RPMI7951 (cell line): ENCODE measurements around the gene GAST. TPM values are rescaled to one million over a fixed set of nuclear protein-coding genes. Genes with fewer than 3 reads are reported as not detected.

Source experiments
- DNase-seq: peaks from one replicate; pipeline ENCODE4 v3.0.0-alpha.2; 2012; ENCODE audit warnings: low read depth
- total RNA-seq: library from RNA; depleted of rRNA; stranded (reverse); fragments of >200 nt; shearing (Covaris generic); gene quantifications from 2 replicates; pipeline ENCODE4 v1.2.3, GENCODE V29; 2014

Gene GAST
- total RNA-seq, 1 experiment from 2014 or later: not detected

GRCh38 chr17:41707803-41708669 lies 4.1 kb upstream of the GAST start:
- DNase-seq: no peak

GRCh38 chr17:41710472-41711090 lies 1.6 kb upstream of the GAST start:
- DNase-seq: peak; percentile 79

- peak; percentile 61 for DNase-seq
Measured at GRCh38 chr17:41717408-41718286, 5.5 kb downstream of the GAST start.

GRCh38 chr17:41718287-41718645 lies 6.1 kb downstream of the GAST start:
- no peak for DNase-seq

DNA sequence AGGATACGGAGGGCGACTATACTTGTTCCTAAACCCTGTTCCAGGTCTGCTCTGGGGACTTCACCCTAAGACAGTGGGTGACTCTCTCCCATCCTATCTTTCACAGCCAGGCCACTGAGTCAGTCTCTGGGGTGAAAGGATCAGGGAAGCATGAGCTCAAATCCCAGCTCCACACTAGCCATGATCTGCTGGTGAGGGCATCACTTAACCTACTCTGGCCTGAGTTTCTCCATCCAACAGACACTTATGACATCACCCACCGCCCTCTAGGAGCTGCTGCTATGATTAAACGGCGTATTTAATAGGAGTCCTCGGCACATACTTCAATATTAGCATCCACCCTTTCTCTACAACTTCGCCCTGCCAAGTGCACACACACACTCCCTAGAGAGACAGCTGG lies 10.1 kb downstream of the GAST start:
- DNase-seq: no peak

DNA sequence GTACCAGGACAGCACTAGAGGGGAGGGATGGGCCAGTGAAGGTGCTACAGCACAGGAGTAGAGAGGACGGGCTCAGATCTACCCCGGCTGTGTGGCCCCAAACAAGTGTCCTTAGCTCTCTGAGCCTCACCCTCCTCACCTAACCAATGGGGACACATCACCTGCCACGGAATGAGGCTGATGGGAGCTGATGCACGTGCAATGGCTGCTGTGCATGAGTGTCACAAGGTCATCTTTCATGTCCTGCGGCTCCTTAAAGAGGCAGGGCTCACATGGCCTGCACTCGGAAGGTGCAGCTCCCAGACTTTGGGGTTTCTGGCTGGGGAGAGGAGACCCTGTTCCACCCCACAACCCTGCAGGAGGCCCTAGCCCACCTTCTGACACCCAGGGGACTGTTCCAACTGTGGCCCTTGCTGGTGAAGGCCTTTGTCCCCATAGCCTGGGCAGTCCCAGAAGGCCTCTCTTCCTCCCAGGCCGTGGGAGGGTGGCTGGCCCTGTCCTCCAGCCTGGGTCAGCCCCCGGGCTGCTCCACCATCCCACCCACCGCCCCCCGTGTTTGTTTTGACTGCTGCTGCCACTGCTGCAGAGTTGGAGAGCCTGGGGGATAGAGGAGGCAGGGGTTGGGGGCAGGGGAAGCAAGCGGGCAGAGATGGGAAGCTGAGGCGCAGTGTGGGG lies 11.8 kb downstream of the GAST start:
- no peak for DNase-seq

DNA sequence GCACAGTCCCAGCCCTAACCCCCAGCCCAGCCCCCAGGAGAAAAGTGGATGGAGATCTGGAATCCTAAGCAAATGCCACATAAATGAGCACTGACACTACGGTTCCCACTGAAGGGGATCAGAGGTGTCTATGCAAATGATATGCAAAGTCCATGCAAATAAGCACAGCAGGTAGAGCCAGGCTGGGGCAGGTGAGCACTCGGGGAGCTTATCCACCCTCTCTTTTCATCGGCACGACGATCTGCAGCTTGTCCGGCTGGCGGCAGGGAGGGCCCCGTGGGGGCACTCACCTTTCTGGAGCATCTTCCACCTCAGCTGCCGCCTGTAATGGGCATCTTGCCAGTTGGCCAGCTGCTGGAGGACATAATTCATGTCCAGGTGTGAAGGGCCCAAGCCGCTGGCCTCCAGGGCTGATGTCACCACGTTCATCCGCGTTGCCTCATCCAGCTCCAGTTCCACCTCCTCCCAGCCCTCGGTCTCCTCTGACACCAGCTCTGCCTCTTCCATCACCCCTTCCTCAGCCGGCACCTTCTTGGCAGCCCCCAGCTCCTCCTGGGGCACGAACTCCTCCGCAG lies 12.4 kb downstream of the GAST start:
- DNase-seq: no peak

DNA sequence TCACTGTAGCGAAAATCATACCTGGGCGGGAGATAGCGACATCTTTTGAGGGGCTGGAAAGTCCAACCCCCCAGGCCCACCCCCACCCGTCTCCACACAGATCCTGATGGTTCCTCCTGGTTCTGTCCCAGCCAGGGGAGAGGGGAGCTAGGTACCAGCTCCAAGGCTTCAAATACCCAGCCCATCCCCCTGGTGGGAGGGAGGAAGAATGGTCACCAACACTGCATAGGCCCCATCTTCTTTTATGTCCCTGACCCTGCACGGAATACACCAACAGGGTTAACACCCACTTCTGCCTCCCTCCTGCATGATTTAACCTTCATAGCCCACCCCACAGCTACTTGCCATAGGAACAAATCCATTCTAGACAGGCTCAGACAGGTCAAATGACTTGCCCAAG lies 13.0 kb downstream of the GAST start:
- DNase-seq: no peak

- DNase-seq: no peak
Measured at GRCh38 chr17:41728056-41728455, 15.9 kb downstream of the GAST start.

DNA sequence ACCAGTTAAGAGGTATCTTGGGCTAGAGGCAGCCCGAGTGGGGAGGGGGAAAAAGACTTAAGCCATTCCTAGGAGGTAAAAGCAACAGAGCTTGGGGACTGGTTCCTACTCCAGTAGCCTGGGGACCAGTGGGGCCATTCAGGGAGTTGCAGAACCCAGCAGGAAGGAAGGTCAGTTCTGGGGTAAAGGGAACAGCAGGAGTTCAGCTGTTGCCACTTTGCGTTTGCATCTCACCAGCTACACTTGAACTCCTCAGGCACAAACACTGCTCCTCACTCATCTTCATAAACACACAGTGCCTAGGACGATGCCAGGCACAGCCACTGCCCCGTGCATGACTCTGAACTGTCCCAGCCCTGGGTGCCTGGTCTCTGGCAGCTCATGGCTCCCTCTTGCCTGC lies 18.3 kb downstream of the GAST start:
- DNase-seq: no peak

- DNase-seq: no peak
Measured at GRCh38 chr17:41731836-41732235, 19.7 kb downstream of the GAST start.

GRCh38 chr17:41733348-41734138 lies 21.4 kb downstream of the GAST start:
- no peak for DNase-seq

- no peak for DNase-seq
Measured at GRCh38 chr17:41734139-41734948, 22.2 kb downstream of the GAST start, which contains the start of gene HAP1. Gene HAP1 (minus strand): TSS chr17:41734643. CDS start chr17:41734634, 9 bp downstream.

GRCh38 chr17:41734949-41735313 lies 22.8 kb downstream of the GAST start:
- DNase-seq: no peak

DNA sequence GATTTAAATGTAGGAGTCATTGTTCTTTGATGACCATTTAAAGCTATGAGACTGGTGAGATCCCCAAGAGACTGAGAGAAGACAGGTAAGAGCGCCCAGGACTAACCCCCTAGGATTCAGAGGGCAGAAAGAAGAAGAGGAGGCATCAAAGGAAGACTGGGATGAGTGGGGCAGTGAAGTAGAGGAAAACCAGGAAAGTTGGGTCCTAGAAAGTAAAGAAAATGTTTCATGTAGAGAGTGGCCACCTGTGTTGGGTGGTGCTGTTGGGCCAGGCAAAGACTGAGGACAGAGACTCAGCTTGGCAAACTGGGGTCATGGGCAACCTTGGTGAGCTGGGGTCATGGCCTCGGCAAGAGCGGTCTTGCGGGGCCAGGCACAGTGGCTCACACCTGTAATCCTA lies 23.6 kb downstream of the GAST start:
- DNase-seq: no peak

GRCh38 chr17:41736983-41737679 lies 25.0 kb downstream of the GAST start:
- peak; percentile 28 for DNase-seq

DNA sequence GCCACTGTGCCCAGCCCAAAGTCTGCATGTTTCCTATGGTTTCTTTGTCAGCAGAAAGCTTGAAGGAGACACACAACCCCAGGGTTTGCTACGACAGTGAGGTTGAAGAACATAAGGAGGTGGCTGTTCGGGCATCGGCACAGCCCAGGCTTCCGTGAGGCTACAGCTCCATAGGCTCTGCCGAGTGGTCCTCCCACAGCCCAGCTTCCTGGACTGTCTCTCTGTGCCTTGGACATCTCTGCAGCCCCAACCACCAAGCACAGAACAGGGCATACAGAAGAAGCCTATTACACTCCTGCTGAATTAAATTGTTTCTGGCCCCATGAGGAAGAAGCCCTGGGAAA lies 25.5 kb downstream of the GAST start:
- peak; percentile 60 for DNase-seq

DNA sequence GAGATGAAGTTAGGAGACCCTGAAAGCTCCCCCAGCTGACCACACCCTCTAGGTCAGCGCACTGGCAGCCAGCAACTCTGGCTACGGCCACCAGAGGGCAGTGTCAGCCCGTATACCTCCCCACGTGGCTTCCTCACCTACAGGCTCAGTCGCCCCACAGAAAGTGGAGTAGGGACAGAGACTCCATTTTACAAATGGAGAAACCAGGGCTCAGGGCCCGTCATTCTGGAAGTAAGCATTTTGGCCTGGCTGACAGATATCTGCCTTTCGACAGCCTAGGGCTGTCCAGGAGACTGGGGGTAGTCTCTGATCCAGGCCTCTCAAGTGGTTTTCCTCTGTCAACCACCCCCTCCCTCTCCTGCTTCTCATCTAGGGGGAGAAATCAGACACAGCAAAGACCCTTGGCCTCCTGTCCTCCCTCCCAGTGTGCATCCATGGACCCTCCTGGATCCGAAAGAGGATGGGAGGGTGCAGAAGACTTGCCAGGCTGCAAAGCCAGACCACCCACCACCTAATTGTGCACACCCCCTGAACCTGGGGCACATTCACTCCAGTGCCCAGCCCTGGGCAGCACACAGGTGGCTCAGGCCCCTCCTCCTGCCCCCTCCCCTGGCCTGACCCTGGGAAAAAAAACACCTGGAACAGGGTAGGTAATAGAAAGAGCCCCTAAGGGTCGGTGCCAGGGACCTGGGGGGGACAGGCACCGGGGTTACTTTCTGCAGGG lies 26.1 kb downstream of the GAST start:
- peak; percentile 67 for DNase-seq

GRCh38 chr17:41738801-41739112 lies 26.6 kb downstream of the GAST start:
- no peak for DNase-seq
